OCI-M1 (cell line): ENCODE data around the gene P3R3URF.
A peak's percentile ranks its signal among the peaks of the same experiment; 100 is the strongest.
"Not testable (repeated sequence)": the region's sequence is repeated elsewhere in the genome, so short reads cannot be mapped to it uniquely, and the experiment has no call there.

ENCODE experiments used
- DNase-seq: peaks from one replicate; lab custom pipeline; 2025; lab: John Stamatoyannopoulos, UW

Gene P3R3URF

GRCh38 chr1:46176211-46176865 is at the start of gene P3R3URF:
P3R3URF (minus strand) TSS chr1:46176488; CDS start chr1:46176471, 17 bp downstream.
- no peak for DNase-seq

GRCh38 chr1:46224966-46225365 is 48.7 kb upstream of the P3R3URF start:
- DNase-seq, result no peak

GRCh38 chr1:46223472-46223943 is 47.2 kb upstream of the P3R3URF start:
- DNase-seq, result peak; percentile 85

GRCh38 chr1:46223055-46223454 is 46.8 kb upstream of the P3R3URF start:
- not testable (repeated sequence) for DNase-seq

GRCh38 chr1:46221749-46222148 is 45.5 kb upstream of the P3R3URF start:
- DNase-seq, result no peak

GRCh38 chr1:46220808-46221207 is 44.5 kb upstream of the P3R3URF start:
- no peak for DNase-seq

- no peak for DNase-seq
These were observed 43.5 kb upstream of the P3R3URF start for GRCh38 chr1:46219551-46220520.

- no peak for DNase-seq
These were observed 42.2 kb upstream of the P3R3URF start for GRCh38 chr1:46218443-46218842.

GRCh38 chr1:46215504-46215903 is 39.2 kb upstream of the P3R3URF start:
- DNase-seq, result no peak

- DNase-seq, result no peak
These were observed 34.8 kb upstream of the P3R3URF start for GRCh38 chr1:46211051-46211450.

- DNase-seq, result no peak
These were observed 34.3 kb upstream of the P3R3URF start for GRCh38 chr1:46210561-46210960.

- DNase-seq, result no peak
These were observed 30.1 kb upstream of the P3R3URF start for GRCh38 chr1:46206399-46206798.

GRCh38 chr1:46205791-46206190 is 29.5 kb upstream of the P3R3URF start:
- no peak for DNase-seq

GRCh38 chr1:46205141-46205540 is 28.9 kb upstream of the P3R3URF start:
- DNase-seq, result no peak

- DNase-seq, result no peak
These were observed 28.1 kb upstream of the P3R3URF start for GRCh38 chr1:46204406-46204742.

GRCh38 chr1:46203738-46204405 is 27.6 kb upstream of the P3R3URF start:
- no peak for DNase-seq

- DNase-seq, result peak; percentile 9
These were observed 23.0 kb upstream of the P3R3URF start for GRCh38 chr1:46199233-46199749.

GRCh38 chr1:46197964-46198811 is 21.9 kb upstream of the P3R3URF start, which contains the start of gene POMGNT1:
POMGNT1 (minus strand) TSS chr1:46198434; CDS start chr1:46197821, 613 bp downstream.
- peak; percentile 80 for DNase-seq

- DNase-seq, result no peak
These were observed 21.3 kb upstream of the P3R3URF start for GRCh38 chr1:46197560-46197963.

- DNase-seq, result no peak
These were observed 20.3 kb upstream of the P3R3URF start for GRCh38 chr1:46196609-46197008.

- DNase-seq, result no peak
These were observed 18.4 kb upstream of the P3R3URF start for GRCh38 chr1:46194641-46195193.
